Subcutaneous adipose tissue (tissue), 4 donors: ENCODE results near the gene DNAJC24. TPM values are rescaled to one million over a fixed set of nuclear protein-coding genes. Genes with fewer than 3 reads are reported as not detected.

Experiments used
- total RNA-seq, 4 donors: library from RNA; depleted of rRNA; stranded (reverse); fragments of >200 nt; gene quantifications; one replicate each; pipeline ENCODE4 v1.1.0, GENCODE V29; 2016
- TF ChIP-seq, protein P1 (sequence below): fragments of 450-650 bp; IDR thresholded peaks from one replicate; pipeline ENCODE4 v1.5.1; 2016; ENCODE audit warnings: low read depth, mild to moderate bottlenecking, control low read depth, antibody characterized with exemption, moderate library complexity

The DNAJC24 gene
- total RNA-seq, 4 donors from 2014 or later = 14.8 to 26.3 (median 18.1) TPM

GRCh38 chr11:31375879-31376278 lies 6.2 kb downstream of the DNAJC24 start:
- TF ChIP-seq, protein P1, sequence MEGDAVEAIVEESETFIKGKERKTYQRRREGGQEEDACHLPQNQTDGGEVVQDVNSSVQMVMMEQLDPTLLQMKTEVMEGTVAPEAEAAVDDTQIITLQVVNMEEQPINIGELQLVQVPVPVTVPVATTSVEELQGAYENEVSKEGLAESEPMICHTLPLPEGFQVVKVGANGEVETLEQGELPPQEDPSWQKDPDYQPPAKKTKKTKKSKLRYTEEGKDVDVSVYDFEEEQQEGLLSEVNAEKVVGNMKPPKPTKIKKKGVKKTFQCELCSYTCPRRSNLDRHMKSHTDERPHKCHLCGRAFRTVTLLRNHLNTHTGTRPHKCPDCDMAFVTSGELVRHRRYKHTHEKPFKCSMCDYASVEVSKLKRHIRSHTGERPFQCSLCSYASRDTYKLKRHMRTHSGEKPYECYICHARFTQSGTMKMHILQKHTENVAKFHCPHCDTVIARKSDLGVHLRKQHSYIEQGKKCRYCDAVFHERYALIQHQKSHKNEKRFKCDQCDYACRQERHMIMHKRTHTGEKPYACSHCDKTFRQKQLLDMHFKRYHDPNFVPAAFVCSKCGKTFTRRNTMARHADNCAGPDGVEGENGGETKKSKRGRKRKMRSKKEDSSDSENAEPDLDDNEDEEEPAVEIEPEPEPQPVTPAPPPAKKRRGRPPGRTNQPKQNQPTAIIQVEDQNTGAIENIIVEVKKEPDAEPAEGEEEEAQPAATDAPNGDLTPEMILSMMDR = no peak

DNA sequence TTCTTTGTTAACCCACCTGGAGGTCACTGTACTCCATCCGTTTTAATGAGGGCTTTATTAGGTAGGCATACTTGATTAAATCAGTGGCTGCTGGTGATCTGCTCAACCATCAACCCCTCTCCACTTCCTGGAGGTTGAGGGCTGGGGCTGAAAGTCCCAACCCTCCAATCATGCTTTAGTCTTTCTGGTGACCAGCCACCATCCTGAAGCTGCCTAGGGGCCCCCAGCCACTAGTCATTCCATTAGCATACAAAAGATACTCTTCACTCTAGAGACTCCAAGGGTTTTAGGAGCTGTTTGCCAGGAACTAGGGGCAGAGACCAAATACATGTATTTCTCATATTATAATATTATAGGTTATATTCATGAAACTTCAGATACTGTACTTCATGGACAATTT lies 13.5 kb downstream of the DNAJC24 start:
- TF ChIP-seq, protein P1 = no peak

GRCh38 chr11:31387379-31387778 lies 17.7 kb downstream of the DNAJC24 start:
- TF ChIP-seq, protein P1 = no peak

DNA sequence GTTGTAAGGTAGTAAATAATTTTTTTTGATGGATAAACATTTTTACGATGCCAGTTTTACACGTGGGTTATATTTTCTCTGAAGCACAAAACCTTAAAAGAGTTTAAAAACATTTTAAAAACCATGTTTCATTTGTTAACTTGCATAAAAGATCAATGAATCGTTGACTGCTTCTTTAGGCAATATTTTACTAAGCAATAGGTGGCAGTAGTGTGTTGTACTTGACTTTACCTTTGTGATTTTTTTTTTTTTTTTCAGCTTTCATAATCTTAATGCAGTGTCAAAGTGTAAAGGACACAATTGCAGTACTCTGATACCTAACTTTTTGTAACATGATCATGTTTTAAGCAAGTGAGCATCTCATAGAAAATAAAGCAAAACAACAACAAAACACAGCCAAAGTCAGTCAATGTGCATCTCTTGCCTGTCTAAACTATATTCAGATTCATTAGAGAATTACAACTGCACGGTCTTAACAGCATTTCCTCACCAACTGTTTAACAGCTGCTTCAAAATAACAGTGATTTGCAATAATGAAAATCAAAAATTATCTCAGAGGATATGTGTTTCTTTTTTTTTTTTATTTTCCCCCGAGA lies 27.7 kb downstream of the DNAJC24 start:
- TF ChIP-seq, protein P1 = no peak

- TF ChIP-seq, protein P1 = no peak
Observed at GRCh38 chr11:31404614-31405013, 35.0 kb downstream of the DNAJC24 start.

- TF ChIP-seq, protein P1 = no peak
Observed at GRCh38 chr11:31408201-31408600, 38.5 kb downstream of the DNAJC24 start.

DNA sequence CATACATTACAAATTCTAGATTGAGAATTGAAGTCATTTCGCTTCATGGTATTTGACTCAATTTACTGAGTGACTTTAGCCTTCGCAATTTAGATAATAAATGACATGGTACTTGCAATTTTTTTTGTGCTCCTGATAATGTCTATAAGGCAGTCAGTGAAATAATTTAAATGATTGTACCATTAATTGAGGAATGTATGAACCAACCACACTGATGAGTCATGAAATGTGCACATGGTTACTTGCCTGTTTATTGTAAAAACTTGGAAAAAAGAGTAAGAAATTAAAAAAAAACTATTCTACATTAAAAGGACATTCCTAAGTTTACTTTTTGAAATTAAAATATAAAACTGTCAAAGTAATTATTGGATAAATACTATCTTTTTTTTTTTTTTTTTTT lies 43.3 kb downstream of the DNAJC24 start:
- TF ChIP-seq, protein P1 = no peak
